Left colon (tissue), 2 donors: ENCODE data around the gene MBTPS2. TPM values are rescaled to one million over a fixed set of nuclear protein-coding genes. Genes with fewer than 3 reads are reported as not detected.
"Not testable (repeated sequence)": the region's sequence is repeated elsewhere in the genome, so short reads cannot be mapped to it uniquely, and the experiment has no call there.

Experiments
- ATAC-seq: fragments of 200-7000 bp; cut with Tn5 transposase; one replicate; pipeline ENCODE4 v1.9.1; 2020; ENCODE audit warnings: mild to moderate bottlenecking, moderate library complexity
- DNase-seq, 2 donors: peaks; one replicate each; pipeline ENCODE4 v3.0.0-alpha.2; 2020
- intact Hi-C, 2 donors: fragments of 100-400 bp; cut with DNase I in 1 of 2; cut with micrococcal nuclease in 1 of 2; formaldehyde crosslinking; loops; one replicate each; pipeline versions ENCODE4 v1.11.2 to v1.14.0; 2022; cut with DNase I, micrococcal nuclease
- long read RNA-seq: library from polyadenylated mRNA; unstranded; transcript quantifications from one replicate; pipeline ENCODE4 v2.0.0, GENCODE V29; 2021
- total RNA-seq, 2 donors: library from RNA; stranded (reverse); fragmentation: NEBNext Ultra II Directional; extraction: Animal tissue kit (Norgen Biotek cat#: 25700); gene quantifications; one replicate each; pipeline ENCODE4 v1.2.1, GENCODE V29; 2021
- donor health status: DM: no; HTN: no; CAD: no.
- donor health status: DM: yes; HTN: yes; CAD: no.

Gene MBTPS2
- total RNA-seq: 1 to 10 TPM; 8.5 to 8.6 TPM
- long read RNA-seq, full-length matches to known transcripts: 6 of 8 reads
- long read RNA-seq, partial matches to known transcripts: 0 of 8 reads
- long read RNA-seq, other reads (novel, unspliced or antisense): 2 of 8 reads

DNA sequence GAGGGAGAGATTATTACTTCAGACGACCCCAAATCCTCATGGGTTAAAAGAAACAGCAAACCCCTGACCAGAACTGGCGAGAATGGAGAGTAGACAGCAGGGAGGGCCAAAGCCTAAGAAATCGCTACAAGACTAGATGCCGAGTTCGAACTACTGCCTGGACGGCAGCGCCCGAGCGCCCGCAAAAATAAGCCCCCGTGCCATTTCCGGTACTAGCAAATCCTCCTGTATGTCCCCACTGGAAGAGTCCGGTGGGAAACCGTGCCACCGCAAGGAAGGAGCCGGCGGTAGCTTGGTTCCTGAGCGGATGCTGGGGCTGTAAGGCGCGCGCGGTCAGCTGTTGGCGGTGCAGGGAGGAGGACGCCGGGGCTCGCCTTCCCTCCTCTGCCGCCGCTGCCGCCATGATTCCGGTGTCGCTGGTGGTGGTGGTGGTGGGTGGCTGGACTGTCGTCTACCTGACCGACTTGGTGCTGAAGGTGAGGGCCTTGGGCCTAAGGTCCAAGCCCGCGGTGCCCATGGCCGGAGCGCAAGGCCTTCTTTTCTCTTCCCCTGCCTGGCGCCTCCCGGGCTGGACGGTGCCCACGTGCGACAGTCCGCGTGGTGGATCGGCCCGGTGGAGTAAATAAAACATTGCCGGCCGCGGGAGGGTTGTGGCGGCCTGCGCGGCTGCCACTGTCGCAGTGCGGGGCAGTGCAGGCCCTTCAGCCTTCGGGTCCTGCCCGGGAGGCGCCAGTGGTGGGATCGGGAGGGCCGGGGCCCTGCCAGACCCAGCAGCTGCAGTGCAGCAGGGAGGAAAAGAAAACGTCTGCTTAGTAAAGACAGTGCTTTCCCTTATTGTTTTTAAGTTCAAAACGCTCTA is at the start of gene MBTPS2:
MBTPS2 (plus strand) TSS at position 284 of the 859 bp plus-strand sequence; CDS start at position 402, 118 bp downstream.
- ATAC-seq: peak; percentile 97
- intact Hi-C loops: no loop called here
- peak; percentile 80 to 82 for DNase-seq

DNA sequence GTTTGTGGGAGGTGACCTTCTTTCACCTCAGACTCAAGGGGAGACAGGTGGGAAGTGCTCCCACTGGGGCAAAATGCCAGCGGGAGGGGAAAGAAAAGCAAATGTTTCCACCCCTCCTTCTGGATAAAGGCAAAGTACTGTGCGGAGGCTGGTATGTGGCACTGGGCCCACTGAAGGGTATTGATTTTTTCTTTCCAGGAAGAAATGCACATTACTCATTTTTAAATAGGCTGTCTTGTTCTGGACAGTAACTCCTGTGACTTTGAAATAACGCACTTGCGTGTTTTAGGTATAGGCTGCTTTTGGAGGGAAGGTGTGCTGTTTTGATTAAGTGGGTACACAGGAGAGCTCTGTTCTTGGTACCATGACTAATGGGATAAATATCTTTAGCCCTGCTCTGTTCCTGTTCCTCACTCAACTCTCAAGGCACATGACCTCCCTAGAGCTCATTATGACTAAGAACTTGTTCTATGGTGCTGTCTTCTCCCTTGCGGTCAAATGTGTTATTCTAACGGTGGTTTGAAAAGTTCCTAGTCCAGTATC is 40.7 kb upstream of the MBTPS2 start:
- no peak for DNase-seq
- intact Hi-C loops: no loop called here
- ATAC-seq: no peak

DNA sequence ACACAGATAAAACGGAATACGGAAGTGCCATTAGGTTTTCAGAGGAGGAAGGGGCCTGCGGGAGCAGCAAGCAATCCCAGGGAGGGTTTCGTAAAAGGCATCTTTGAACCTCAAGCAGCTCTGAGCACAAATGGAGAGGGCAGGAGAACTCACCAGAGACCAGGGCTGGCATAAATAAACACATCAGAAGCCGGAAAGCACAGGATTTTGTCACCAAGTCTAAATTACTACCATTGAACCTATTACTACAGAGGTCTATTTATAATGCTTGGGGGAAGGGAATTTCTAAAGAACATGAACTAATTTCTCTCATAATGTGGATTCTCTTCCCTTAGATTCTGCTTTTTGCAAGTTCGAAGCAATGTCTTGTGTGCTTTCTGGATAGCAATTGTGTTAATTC is 39.6 kb upstream of the MBTPS2 start:
- DNase-seq (no peak), ATAC-seq (no peak)
- intact Hi-C loops: no loop called here

DNA sequence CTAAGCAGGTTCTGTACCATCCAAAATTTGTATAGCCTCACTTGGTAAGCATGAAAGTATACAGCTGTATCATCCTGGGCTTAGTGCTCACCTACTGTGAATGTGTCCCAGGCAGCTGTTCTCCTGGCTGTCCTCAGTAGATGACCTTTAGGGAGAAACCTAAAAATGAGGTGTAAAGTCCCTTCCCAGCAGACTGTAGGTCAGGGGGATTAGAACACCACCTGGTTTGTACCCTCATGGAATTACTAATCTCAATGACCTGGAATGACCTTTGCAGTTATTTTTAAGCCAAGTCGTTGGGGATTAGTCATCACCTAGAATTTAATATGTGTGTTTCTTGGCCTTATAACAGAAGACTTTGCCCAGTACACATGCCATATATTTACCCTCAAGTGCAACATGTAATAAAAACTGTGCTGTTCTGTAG is 39.1 kb upstream of the MBTPS2 start:
- DNase-seq (no peak), ATAC-seq (peak; percentile 94)
- intact Hi-C loops: no loop called here

DNA sequence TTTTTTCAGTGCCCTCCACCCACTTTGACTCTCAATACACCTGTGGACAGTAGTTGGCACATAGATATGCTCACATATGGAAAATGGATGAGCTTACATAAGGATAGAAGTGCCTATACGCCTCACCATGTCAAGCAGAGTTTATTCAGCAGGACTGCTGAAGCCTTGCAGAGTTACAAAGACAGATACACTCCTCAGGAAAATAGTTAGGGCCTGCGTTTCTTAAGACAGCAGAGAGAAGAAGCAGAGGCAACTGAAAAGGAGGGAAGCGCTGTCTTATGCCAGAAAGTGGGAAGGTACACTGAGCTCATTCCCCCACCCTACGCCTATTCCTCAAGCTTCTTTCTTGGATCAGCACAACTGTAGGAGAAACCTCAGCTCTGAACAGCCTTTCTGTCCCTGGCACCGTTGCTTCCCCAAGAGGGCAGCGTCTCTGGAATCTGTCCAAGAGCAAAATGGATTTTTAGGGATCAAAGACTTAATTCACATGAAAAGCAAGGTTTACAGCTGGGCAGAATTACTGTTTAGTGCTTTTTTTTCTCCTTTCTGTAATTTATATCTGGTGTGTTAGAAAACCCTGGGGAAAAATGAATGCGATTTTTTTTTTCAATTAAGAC is 37.3 kb upstream of the MBTPS2 start:
- ATAC-seq (no peak), DNase-seq (no peak)
- intact Hi-C loops: no loop called here

DNA sequence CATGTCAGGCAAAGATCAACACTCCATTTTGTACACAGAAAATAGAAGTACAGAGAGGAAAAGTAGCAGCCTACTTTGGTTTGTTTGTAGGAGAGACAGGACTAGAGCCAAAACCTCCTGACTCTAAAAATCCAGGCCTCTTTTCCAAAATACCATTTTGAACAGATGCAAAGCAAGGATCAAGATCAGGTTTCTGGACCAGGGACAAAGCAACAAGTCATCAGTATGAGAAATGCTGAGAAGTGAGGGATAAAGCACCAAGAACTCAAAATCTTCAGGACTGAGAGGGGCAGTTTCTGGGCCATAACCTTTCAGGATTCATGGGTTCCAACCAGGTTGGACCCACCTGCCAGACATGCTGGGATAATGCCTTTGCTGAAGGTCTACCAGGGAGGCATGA is 36.6 kb upstream of the MBTPS2 start:
- DNase-seq (no peak), ATAC-seq (no peak)
- intact Hi-C loops: no loop called here

DNA sequence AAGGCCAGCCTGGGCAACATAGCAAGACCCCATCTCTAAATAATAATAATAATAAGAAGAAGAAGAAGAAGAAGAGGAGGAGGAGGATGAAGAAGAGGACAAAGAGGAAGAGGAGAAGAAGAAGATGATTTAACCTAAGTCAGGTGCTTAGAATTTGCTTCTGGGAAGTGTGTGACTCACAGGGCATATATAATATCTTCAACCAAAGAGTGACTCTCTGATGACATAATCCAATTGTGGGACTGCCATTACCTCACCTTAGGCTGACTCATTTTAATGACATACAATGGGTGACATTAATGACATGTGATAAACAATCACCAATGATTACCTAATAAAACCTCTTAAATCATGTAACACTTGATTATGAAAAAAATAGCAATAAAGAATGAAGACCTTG is 32.7 kb upstream of the MBTPS2 start:
- DNase-seq (no peak), ATAC-seq (peak; percentile 45)
- intact Hi-C loops: no loop called here

DNA sequence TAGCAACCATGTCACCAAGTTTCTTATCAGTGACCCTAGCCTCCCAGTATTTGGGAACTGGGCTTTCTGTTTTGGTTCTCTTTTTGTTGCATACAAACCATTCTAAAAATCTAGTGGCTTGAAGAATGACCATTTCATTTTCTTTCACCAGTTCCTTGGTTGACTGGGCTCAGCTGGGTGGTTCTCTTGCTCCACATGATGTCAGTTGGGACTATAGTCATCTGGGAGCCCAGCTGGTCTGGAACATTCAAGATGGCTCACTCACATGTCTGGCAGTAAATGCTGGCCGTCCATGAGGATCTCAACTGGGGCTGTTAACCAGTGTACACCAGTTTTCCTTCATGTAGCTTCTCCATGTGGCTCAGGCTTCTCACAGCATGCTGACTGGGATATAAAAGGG is 27.6 kb upstream of the MBTPS2 start:
- intact Hi-C loops: no loop called here
- ATAC-seq (peak; percentile 61), DNase-seq (no peak)

DNA sequence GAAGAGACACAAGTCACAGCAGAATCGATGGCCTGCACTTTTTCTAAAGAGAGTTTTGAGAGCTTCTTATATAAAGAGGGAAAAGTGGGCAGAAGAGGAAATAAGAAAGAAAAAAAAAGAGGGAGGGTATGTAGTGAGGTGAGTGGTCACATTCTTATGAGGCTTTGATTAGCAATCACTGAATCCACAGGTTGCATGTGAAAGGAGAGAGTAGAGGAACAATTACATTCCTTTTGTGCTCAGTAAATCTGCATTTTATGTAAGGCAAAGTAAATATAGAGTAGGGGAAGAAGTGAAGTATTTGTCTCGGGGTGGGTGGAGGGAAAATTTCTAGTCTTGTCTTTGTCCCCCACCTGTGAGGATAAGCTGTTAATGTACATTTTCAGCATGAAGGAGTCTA is 26.8 kb upstream of the MBTPS2 start:
- no peak for DNase-seq
- ATAC-seq: no peak
- intact Hi-C loops: no loop called here

DNA sequence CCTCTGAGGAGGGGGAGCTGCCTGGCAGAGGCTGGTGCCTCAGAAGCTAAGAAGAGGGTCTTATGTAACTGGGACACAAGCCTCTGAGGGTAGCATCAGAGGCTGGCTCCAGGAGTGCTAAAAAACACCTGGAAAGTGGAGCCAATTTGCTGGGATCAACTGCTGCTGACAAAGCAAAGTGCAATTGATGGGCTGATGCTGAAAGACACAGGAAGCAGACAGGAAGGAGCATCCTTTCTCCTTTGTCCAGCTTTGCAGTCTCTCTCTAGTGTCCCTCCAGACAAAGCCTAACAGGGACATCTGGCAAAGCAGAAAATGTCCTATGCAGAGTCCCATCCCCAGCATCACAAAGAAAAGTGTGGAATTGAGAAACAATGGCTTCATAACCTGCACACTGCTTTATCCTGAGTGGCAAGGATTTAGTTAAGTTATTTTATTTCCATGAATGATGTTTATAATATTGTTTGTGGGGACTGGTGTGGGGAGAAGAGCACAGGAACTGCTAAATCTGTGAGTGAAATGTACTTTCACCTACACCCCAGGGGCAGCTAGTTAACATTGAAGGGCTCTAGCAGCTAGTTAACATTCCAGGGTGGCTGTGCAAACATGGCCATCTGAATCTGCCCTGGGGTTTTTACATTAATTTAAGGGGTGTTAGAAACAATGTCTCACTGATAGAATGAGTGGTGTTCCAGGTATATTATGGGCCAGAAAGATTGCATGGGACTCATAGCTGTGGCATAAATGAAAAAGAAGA is 25.6 kb upstream of the MBTPS2 start:
- intact Hi-C loops: no loop called here
- ATAC-seq: no peak

DNA sequence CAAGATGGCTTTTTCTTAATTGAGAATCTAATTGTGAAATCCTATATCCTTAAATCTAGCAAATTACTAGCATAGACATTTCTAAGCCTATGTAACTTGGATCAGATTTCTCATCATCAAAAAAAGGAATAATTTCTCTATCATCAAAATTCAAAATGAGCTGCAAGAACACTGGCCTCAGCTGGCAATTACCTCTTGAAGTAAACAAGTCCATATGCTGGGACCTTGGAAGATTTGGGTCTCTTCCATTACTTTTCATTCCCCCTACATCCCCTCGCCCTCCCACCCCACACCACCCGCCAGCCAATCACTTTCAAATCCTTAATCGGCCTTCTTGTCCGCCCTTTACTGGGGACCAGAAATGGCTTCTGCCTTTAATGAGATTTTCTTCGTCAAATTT is 23.3 kb upstream of the MBTPS2 start:
- intact Hi-C loops: no loop called here
- DNase-seq (no peak), ATAC-seq (no peak)

More for the DNA sequence above, 25.6 kb upstream of the MBTPS2 start:
- DNase-seq: no peak

DNA sequence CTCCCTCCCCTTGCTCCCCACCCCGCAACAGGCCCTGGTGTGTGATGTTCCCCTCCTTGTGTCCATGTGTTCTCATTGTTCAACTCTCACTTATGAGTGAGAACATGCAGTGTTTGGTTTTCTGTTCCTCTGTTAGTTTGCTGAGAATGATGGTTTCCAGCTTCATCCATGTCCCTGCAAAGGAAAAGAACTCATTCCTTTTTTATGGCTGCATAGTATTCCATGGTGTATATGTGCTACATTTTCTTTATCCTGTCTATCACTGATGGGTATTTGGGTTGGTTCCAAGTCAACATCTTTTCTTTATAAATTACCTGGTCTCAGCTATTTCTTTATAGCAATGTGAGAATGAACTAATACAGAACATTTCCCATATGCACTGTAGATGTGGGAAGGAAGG is 19.2 kb upstream of the MBTPS2 start:
- ATAC-seq, DNase-seq, intact Hi-C loops: not testable (repeated sequence)

DNA sequence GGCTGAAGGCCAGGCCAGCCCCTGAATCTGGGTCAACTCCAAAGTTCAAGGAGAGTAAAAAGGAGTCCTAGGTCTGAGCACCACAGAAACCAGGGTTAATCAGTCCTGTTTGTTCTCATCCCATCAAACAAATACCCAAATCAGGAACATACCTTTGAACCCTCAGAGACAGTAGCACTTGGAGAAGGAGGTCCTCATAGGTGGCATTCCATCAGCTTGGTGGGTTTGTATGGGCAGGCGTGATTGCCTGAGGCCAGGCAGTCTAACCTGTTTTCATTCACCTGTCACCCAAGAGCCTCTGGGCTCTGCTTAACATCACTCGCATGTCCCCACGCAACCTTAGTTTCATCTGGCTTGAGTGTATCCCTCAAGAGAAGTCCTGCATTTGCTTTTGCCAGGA is 17.5 kb upstream of the MBTPS2 start:
- ATAC-seq (no peak), DNase-seq (no peak)
- intact Hi-C loops: no loop called here

DNA sequence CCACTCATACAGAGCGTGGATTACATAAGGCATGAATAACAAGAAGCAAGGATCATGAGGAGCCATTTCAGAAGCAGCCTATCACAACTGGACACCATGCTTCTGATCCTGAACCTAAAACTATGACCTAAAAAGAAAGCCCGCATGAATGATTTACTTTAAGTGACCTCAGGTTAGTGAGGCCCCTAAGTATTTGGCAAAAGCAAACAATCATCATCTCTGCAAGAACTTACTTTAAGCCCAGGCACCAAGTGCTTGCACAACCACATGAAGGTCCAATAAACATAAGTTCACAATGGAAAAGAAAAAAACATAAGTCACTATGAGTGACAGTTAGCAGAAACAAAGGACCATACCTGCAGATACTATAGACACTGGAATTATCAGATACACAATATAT is 7.9 kb upstream of the MBTPS2 start:
- no peak for ATAC-seq
- intact Hi-C loops: no loop called here
- DNase-seq: no peak

DNA sequence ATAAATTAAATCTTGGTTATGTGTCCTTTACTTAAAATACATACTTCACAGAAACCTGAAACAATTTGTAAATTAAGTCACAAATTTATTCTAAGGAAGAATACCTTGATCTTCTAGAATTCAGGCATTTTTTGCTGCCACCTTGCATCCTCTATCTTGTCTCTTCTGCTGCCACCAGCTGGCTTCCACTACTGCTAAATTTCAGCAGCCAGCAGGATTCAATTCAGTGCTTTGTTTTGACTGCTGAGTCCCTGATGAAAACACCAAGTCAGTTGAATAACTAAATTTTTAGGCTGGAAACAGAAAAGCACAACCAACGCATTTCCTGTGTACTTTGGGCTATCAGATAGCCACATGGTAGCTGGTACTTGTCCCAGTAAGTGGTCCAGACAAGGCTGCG is 2.4 kb upstream of the MBTPS2 start:
- ATAC-seq: no peak
- DNase-seq: no peak
- intact Hi-C loops: no loop called here

DNA sequence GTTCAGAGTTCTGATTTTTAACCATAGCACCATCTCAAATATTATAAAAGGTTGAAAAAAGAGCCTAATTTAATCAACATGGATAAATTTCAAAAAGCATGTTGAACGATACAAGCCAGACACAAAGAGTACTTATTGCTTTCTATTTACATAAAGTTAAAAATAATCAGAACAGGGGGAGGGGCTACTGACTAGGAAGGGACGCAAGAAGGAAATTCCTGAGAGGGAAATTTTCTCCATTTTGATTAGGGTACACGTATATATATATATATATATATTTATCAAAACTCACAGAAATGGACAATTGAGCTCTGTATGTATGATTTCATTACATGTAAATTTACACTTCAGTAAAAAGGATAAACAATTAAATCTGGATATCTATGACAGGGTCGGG is 482 bp upstream of the MBTPS2 start:
- intact Hi-C loops: no loop called here
- no peak for DNase-seq
- peak; percentile 53 for ATAC-seq

DNA sequence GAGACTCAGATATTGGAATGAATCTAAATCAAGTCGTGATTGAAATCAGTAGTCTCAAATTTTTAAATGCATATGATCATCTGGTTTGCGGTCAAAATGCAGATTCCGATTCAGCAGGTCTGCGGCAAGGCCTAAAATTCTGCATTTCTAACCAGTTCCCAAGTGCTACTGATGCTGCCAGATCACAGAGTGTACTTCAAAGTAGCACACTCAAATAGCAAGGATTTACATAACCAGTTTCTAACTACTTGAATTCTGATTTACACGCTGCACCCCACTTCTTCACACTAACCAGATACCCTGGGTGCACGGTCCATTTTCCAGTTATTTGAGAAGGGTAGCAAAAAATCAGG is 752 bp downstream of the MBTPS2 start:
- DNase-seq (no peak), ATAC-seq (no peak)
- intact Hi-C loops: no loop called here

DNA sequence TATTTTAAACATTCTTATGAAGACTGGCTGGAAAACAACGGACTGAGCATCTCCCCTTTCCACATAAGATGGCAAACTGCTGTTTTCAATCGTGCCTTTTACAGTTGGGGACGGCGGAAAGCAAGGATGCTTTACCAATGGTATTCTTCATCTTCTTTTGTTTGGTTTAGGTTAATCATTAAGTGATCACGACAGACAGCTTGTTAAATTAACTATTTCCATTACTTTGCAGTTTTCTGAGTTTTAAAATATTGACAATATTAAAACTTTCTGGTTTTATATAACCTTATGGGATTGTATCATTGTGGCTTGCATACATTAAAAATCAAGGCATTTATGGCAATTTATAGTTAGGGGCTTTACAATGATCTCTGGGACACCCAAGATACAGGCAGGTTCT is 3.8 kb downstream of the MBTPS2 start:
- ATAC-seq (no peak), DNase-seq (no peak)
- intact Hi-C loops: no loop called here

DNA sequence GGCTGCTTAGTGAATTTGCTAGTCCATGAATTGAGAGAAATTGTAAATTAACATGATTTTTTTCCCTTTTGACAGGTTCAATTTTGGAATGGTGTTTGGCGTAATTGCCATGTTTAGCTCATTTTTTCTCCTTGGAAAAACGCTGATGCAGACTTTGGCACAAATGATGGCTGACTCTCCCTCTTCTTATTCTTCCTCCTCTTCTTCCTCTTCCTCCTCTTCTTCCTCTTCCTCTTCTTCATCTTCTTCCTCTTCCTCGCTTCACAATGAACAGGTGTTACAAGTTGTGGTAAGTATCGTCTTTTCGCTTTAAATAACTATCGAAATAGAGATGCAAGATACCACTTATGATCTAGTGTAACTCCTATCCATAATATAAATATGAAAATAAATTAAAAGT is 5.7 kb downstream of the MBTPS2 start:
- intact Hi-C loops: no loop called here
- DNase-seq: no peak
- ATAC-seq: no peak
